SK-N-SH treated with all-trans-retinoic acid at 6 μM for 48 hours (cell line): ENCODE results near the gene TMEM132C.

ENCODE experiments used
- ATAC-seq: fragments of 200-7000 bp; cut with Tn5 transposase; 3 replicates; pipeline ENCODE4 v1.9.1; 2020; ENCODE audit warnings: mild to moderate bottlenecking, moderate library complexity
- ARNTL ChIP-seq: fragments of 450-650 bp; formaldehyde crosslinking; IDR thresholded peaks from 2 replicates; pipeline ENCODE4 v1.5.0; 2020; ENCODE audit warnings: low read depth, mild to moderate bottlenecking, moderate library complexity, borderline replicate concordance
- BACH2 ChIP-seq: fragments of 250-450 bp; sonication (Bioruptor Pico); IDR thresholded peaks from 2 replicates; pipeline ENCODE4 v1.9.0; 2021; ENCODE audit warnings: mild to moderate bottlenecking, borderline replicate concordance
- CREB5 ChIP-seq: fragments of 250-450 bp; sonication (Bioruptor Pico); IDR thresholded peaks from 2 replicates; pipeline ENCODE4 v1.5.1; 2020; ENCODE audit warnings: low read depth, mild to moderate bottlenecking, moderate library complexity
- CSDC2 ChIP-seq: fragments of 250-450 bp; sonication (Bioruptor Pico); IDR thresholded peaks from 2 replicates; pipeline ENCODE4 v1.5.0; 2020; ENCODE audit warnings: mild to moderate bottlenecking, moderate library complexity
- CSRNP3 ChIP-seq: fragments of 250-450 bp; sonication (Bioruptor Pico); IDR thresholded peaks from 2 replicates; pipeline ENCODE4 v1.5.1; 2021; ENCODE audit warnings: mild to moderate bottlenecking, moderate library complexity
- ESRRG ChIP-seq: fragments of 250-450 bp; sonication (Bioruptor Pico); IDR thresholded peaks from 2 replicates; pipeline ENCODE4 v1.6.1; 2021; ENCODE audit warnings: mild to moderate bottlenecking
- GLIS3 ChIP-seq: fragments of 250-450 bp; sonication (Bioruptor Pico); IDR thresholded peaks from 2 replicates; pipeline ENCODE4 v1.5.0; 2020; ENCODE audit warnings: mild to moderate bottlenecking, moderate library complexity
- ISL1 ChIP-seq: fragments of 250-450 bp; sonication (Bioruptor Pico); IDR thresholded peaks from 2 replicates; pipeline ENCODE4 v2.1.2; 2022; ENCODE audit warnings: mild to moderate bottlenecking, moderate library complexity
- OSR1 ChIP-seq: fragments of 250-450 bp; sonication (Bioruptor Pico); IDR thresholded peaks from 2 replicates; pipeline ENCODE4 v1.8.0; 2022; ENCODE audit warnings: moderate library complexity, mild to moderate bottlenecking, inconsistent platforms
- PPARA ChIP-seq: fragments of 250-450 bp; sonication (Bioruptor Pico); IDR thresholded peaks from 2 replicates; pipeline ENCODE4 v1.5.0; 2020; ENCODE audit warnings: mild to moderate bottlenecking, borderline replicate concordance
- RARB ChIP-seq: fragments of 250-450 bp; sonication (Bioruptor Pico); IDR thresholded peaks from 2 replicates; pipeline ENCODE4 v1.8.0; 2021; ENCODE audit warnings: mild to moderate bottlenecking, moderate library complexity
- SNAI2 ChIP-seq: fragments of 250-450 bp; sonication (Bioruptor Pico); IDR thresholded peaks from 2 replicates; pipeline ENCODE4 v1.5.0; 2020; ENCODE audit warnings: mild to moderate bottlenecking, moderate library complexity
- TCF4 ChIP-seq: fragments of 250-450 bp; sonication (Bioruptor Pico); IDR thresholded peaks from 2 replicates; pipeline ENCODE4 v1.8.0; 2021; ENCODE audit warnings: mild to moderate bottlenecking, moderate library complexity, borderline replicate concordance
- TSHZ2 ChIP-seq: fragments of 250-450 bp; sonication (Bioruptor Pico); IDR thresholded peaks from 2 replicates; pipeline ENCODE4 v1.5.0; 2020; ENCODE audit warnings: mild to moderate bottlenecking, moderate library complexity
- ZC3H10 ChIP-seq: fragments of 250-450 bp; sonication (Bioruptor Pico); IDR thresholded peaks from 2 replicates; pipeline ENCODE4 v1.5.1; 2021; ENCODE audit warnings: mild to moderate bottlenecking, moderate library complexity
- ZFP3 ChIP-seq: fragments of 250-450 bp; sonication (Bioruptor Pico); IDR thresholded peaks from 2 replicates; pipeline ENCODE4 v1.5.0; 2020; ENCODE audit warnings: mild to moderate bottlenecking, moderate library complexity
- ZFP30 ChIP-seq: fragments of 450-650 bp; formaldehyde crosslinking; IDR thresholded peaks from 2 replicates; pipeline ENCODE4 v1.5.0; 2022; ENCODE audit warnings: mild to moderate bottlenecking, moderate library complexity
- ZNF565 ChIP-seq: fragments of 450-650 bp; formaldehyde crosslinking; conservative IDR thresholded peaks from 2 replicates; pipeline ENCODE4 v1.5.0; 2020; ENCODE audit warnings: low read depth, mild to moderate bottlenecking, moderate library complexity
- ZNF70 ChIP-seq: fragments of 450-650 bp; formaldehyde crosslinking; IDR thresholded peaks from 2 replicates; pipeline ENCODE4 v1.5.0; 2020; ENCODE audit warnings: mild to moderate bottlenecking, moderate library complexity
- ZNF8 ChIP-seq: fragments of 450-650 bp; formaldehyde crosslinking; IDR thresholded peaks from 2 replicates; pipeline ENCODE4 v1.5.0; 2020; ENCODE audit warnings: mild to moderate bottlenecking, moderate library complexity
- TF ChIP-seq, protein P1 (sequence below): fragments of 250-450 bp; sonication (Bioruptor Pico); IDR thresholded peaks from 2 replicates; pipeline ENCODE4 v1.8.0; 2020; ENCODE audit warnings: mild to moderate bottlenecking, moderate library complexity, borderline replicate concordance

Gene TMEM132C

GRCh38 chr12:128313931-128314330 lies 47.0 kb downstream of the TMEM132C start (continued):
- no peak for TF ChIP-seq ISL1
- TF ChIP-seq CSDC2 (CRISPR knock-in tag): no peak
- TF ChIP-seq ESRRG (CRISPR knock-in tag): no peak
- TF ChIP-seq OSR1 (CRISPR knock-in tag): no peak
- no peak for TF ChIP-seq ZFP3 (CRISPR knock-in tag)
- no peak for TF ChIP-seq GLIS3
- no peak for TF ChIP-seq BACH2 (CRISPR knock-in tag)
- TF ChIP-seq RARB: no peak
- no peak for TF ChIP-seq ZNF70 (CRISPR knock-in tag)

DNA sequence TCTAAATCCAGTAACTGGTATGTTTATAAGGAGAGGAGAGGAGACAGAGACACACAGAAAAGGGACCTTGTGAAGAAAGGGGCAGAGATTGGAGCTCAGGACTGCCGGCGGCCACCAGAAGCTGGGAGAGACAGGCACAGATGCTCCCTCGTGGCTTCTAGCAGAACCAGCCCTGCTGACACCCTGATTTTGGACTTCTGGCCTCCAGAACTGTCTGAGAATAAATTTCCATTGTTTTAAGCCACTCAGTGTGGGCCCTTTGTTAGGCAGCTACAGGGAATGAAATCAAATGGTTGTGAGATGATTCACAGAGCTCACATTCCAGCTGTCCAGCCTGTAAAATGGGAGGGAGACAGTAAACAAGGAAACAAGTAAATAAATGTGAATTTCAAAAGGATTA lies 47.6 kb downstream of the TMEM132C start:
- ATAC-seq: no peak
- TF ChIP-seq ISL1 (no peak), BACH2 (CRISPR knock-in tag) (no peak), PPARA (CRISPR knock-in tag) (no peak), SNAI2 (CRISPR knock-in tag) (no peak), TSHZ2 (CRISPR knock-in tag) (no peak), ZFP3 (CRISPR knock-in tag) (no peak), RARB (no peak), CSRNP3 (CRISPR knock-in tag) (no peak), TCF4 (CRISPR knock-in tag) (no peak), ZC3H10 (CRISPR knock-in tag) (no peak)

DNA sequence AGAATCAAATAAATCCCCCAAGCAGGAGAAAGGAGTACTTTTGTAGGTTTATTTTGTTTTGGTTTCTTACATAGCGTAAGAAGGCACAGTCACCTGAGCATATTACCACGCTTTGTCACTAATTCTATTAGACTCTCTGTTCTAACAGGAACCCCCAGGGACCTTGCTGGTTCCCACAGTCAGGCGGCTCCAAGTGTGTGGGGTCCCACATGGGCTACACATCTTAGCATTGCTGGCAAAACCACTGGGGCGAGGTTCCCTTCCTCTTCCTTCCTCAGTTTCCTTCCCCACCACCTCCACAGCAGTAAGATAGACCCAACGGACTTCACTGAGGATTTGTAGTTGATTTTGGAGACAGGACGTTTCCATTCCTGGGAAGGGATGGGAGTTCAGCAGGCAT lies 49.1 kb downstream of the TMEM132C start:
- no peak for ATAC-seq
- no peak for TF ChIP-seq RARB
- no peak for TF ChIP-seq BACH2 (CRISPR knock-in tag)
- TF ChIP-seq CREB5 (CRISPR knock-in tag): no peak
- no peak for TF ChIP-seq GLIS3
- no peak for TF ChIP-seq ARNTL
- no peak for TF ChIP-seq TCF4 (CRISPR knock-in tag)
- TF ChIP-seq ZNF565 (CRISPR knock-in tag): no peak
- TF ChIP-seq ZFP30 (CRISPR knock-in tag): no peak
- TF ChIP-seq TSHZ2 (CRISPR knock-in tag): no peak
- no peak for TF ChIP-seq ESRRG (CRISPR knock-in tag)

DNA sequence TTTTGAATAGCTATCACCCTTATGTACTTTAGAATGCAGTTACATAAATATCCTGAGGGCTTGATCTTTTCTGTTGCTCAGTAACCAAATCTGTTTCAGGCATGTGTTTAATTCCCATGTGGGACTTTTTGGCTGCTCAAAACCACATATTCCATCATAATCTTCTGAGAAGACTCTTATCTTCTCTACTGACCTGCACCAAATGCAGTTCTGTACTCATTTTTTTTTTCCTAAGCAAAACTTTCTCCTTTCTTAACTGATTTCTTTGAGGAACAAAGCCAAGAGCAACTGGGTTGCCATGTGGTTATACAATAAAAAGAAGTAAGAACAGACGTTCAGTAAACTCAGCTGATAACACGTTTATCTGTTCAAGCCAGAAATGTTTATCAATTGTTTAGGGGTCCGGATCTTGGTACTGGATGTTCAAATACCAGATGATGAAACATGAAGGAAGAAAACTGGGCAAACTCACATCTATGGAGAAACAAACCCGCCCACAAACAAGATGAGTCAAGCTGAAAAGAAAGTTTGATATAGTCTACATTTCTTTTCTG lies 50.1 kb downstream of the TMEM132C start:
- no peak for TF ChIP-seq ZC3H10 (CRISPR knock-in tag)
- TF ChIP-seq CREB5 (CRISPR knock-in tag): no peak
- TF ChIP-seq BACH2 (CRISPR knock-in tag): no peak
- TF ChIP-seq, protein P1, sequence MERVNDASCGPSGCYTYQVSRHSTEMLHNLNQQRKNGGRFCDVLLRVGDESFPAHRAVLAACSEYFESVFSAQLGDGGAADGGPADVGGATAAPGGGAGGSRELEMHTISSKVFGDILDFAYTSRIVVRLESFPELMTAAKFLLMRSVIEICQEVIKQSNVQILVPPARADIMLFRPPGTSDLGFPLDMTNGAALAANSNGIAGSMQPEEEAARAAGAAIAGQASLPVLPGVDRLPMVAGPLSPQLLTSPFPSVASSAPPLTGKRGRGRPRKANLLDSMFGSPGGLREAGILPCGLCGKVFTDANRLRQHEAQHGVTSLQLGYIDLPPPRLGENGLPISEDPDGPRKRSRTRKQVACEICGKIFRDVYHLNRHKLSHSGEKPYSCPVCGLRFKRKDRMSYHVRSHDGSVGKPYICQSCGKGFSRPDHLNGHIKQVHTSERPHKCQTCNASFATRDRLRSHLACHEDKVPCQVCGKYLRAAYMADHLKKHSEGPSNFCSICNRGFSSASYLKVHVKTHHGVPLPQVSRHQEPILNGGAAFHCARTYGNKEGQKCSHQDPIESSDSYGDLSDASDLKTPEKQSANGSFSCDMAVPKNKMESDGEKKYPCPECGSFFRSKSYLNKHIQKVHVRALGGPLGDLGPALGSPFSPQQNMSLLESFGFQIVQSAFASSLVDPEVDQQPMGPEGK: no peak
- TF ChIP-seq PPARA (CRISPR knock-in tag): no peak
- TF ChIP-seq OSR1 (CRISPR knock-in tag): no peak
- no peak for TF ChIP-seq ZNF8 (CRISPR knock-in tag)
- TF ChIP-seq ZFP30 (CRISPR knock-in tag): no peak

More for the DNA sequence above, 50.1 kb downstream of the TMEM132C start:
- ATAC-seq: no peak
